Erythroblast (primary cell): ENCODE data around the gene KCNT2.

Source experiments
- DNase-seq, 2 experiments: peaks; one replicate each; lab custom pipeline; 2025; lab: John Stamatoyannopoulos, UW
- GATA1 ChIP-seq: IDR thresholded peaks from 2 replicates; pipeline ENCODE4 v1.6.1; 2011; ENCODE audit warnings: low read depth, mild to moderate bottlenecking, control low read depth, low read length, moderate library complexity
- POLR2A ChIP-seq: IDR thresholded peaks from 2 replicates; pipeline ENCODE4 v1.6.1; 2011; ENCODE audit warnings: mild to moderate bottlenecking, low read length

The KCNT2 gene

GRCh38 chr1:196611873-196612272, 3.6 kb upstream of the KCNT2 start:
- TF ChIP-seq POLR2A (no peak), GATA1 (no peak)
- DNase-seq, result no peak

- no peak for TF ChIP-seq POLR2A
- no peak for TF ChIP-seq GATA1
- no peak for DNase-seq
Measured at GRCh38 chr1:196609370-196609737, 1.1 kb upstream of the KCNT2 start.

- TF ChIP-seq GATA1 (no peak), POLR2A (no peak)
- DNase-seq, result no peak
Measured at GRCh38 chr1:196607981-196608380, 259 bp downstream of the KCNT2 start.

- no peak for DNase-seq
- TF ChIP-seq GATA1 (no peak), POLR2A (no peak)
Measured at GRCh38 chr1:196603651-196604050, 4.6 kb downstream of the KCNT2 start.

GRCh38 chr1:196598942-196599748, 9.1 kb downstream of the KCNT2 start:
- no peak for TF ChIP-seq GATA1
- no peak for TF ChIP-seq POLR2A
- DNase-seq, result no peak

GRCh38 chr1:196594700-196595099, 13.5 kb downstream of the KCNT2 start:
- no peak for TF ChIP-seq POLR2A
- TF ChIP-seq GATA1, result no peak
- DNase-seq, result no peak

- no peak for TF ChIP-seq GATA1
- no peak for TF ChIP-seq POLR2A
Measured at GRCh38 chr1:196593955-196594354, 14.3 kb downstream of the KCNT2 start.

GRCh38 chr1:196590959-196591358, 17.3 kb downstream of the KCNT2 start:
- no peak for DNase-seq
- no peak for TF ChIP-seq POLR2A

More at GRCh38 chr1:196593955-196594354, 14.3 kb downstream of the KCNT2 start:
- DNase-seq, result no peak

- TF ChIP-seq GATA1, result no peak
- DNase-seq, result no peak
Measured at GRCh38 chr1:196590012-196590708, 18.1 kb downstream of the KCNT2 start.

GRCh38 chr1:196584696-196585095, 23.5 kb downstream of the KCNT2 start:
- TF ChIP-seq POLR2A, result no peak
- DNase-seq, result no peak

- no peak for DNase-seq
- no peak for TF ChIP-seq POLR2A
- TF ChIP-seq GATA1, result no peak
Measured at GRCh38 chr1:196577386-196577785, 30.9 kb downstream of the KCNT2 start.

GRCh38 chr1:196573226-196573625, 35.0 kb downstream of the KCNT2 start:
- TF ChIP-seq GATA1 (no peak), POLR2A (no peak)
- DNase-seq, result no peak

GRCh38 chr1:196567238-196567637, 41.0 kb downstream of the KCNT2 start:
- DNase-seq, result no peak
- TF ChIP-seq POLR2A (no peak), GATA1 (no peak)

GRCh38 chr1:196563768-196564167, 44.5 kb downstream of the KCNT2 start:
- TF ChIP-seq POLR2A (no peak), GATA1 (no peak)
- no peak for DNase-seq
